SK-MEL-5 (cell line): ENCODE measurements around the gene NANP. TPM values are rescaled to one million over a fixed set of nuclear protein-coding genes. Genes with fewer than 3 reads are reported as not detected.
"Not testable (repeated sequence)": the region's sequence is repeated elsewhere in the genome, so short reads cannot be mapped to it uniquely, and the experiment has no call there.

Source experiments
- DNase-seq: peaks from one replicate; pipeline ENCODE4 v3.0.0-alpha.2; 2016; ENCODE audit warnings: low read depth, low spot score
- in situ Hi-C: cut with HindIII; loops from 2 replicates; pipeline ENCODE4 v1.10.0; 2016; ENCODE audit warnings: low sequenced_read_pairs, high pct_unique_total_duplicates, low pct_unique_long_range_greater_than_20kb
- total RNA-seq: library from RNA; depleted of rRNA; stranded (reverse); fragments of >200 nt; shearing (Covaris generic); gene quantifications from 2 replicates; pipeline ENCODE4 v1.2.3, GENCODE V29; 2014

The NANP gene
- total RNA-seq, 1 experiment from 2014 or later, result 10.3 TPM

DNA sequence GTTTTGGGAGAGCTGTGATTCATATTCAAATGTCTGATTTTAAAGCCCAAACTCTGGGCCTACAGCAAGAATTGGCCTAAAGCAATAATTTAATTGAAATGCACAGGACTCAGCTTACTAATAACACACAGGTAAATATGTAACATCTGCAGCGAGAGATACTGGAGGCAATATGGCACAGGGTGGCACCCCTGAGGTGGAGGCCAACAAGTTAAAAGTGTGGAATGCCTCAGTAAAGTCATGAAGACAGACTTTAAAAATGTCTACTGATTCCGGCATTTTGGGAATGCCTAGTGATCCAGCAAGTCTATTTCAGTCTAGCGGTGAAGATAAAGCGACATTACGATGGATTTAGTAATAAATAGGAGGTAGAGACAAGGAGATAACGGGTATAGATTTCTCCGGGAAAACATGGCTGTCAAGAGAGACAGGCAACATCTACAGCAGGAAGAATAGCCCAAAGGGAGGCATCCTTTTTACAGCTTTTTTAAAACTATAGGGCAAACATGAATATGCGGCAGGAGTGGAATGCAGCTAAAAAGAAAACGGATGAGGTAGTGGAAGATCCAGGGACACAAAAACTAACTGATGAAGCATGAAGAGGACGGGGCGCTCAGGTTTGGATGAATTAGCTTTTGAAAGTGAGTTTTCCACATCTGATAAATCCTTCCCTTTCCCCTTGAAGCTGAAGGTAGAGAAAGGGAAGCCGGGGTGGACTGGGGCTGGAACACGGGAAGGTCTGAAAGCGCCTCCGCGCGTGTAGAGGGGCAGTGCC, 1.2 kb downstream of the NANP start:
- DNase-seq, result peak; percentile 11
- in situ Hi-C loops, result no loop called here

DNA sequence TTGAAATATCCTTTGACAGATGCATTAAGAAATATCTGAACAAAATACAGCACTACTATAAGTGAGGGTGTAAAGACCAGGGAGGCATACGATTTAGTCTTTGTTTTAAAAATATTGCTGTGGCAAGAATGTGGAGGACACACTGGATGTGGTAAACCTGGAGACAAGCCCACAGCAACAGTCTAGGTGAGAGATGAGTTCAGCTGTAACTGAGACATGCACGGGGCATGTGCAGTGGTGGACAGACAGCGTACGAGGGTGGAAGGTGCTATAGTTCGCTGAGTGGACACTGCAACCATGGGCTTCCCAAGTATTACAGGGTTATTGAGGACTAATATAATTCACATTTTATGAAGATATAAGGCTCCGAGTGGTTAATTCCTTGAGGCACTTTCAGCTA, 1.8 kb downstream of the NANP start:
- DNase-seq, result no peak
- in situ Hi-C loops, result no loop called here

GRCh38 chr20:25619514-25619913, 4.3 kb downstream of the NANP start:
- in situ Hi-C loops, result no loop called here
- no peak for DNase-seq

GRCh38 chr20:25608774-25609173, 15.0 kb downstream of the NANP start:
- in situ Hi-C loops, result no loop called here
- no peak for DNase-seq

GRCh38 chr20:25606094-25606695, 17.6 kb downstream of the NANP start:
- in situ Hi-C loops, result no loop called here
- DNase-seq, result no peak

GRCh38 chr20:25605148-25605547, 18.7 kb downstream of the NANP start:
- DNase-seq, result no peak

GRCh38 chr20:25604611-25605010, 19.2 kb downstream of the NANP start:
- in situ Hi-C loops, result no loop called here
- no peak for DNase-seq

More at GRCh38 chr20:25605148-25605547, 18.7 kb downstream of the NANP start:
- in situ Hi-C loops, result no loop called here

DNA sequence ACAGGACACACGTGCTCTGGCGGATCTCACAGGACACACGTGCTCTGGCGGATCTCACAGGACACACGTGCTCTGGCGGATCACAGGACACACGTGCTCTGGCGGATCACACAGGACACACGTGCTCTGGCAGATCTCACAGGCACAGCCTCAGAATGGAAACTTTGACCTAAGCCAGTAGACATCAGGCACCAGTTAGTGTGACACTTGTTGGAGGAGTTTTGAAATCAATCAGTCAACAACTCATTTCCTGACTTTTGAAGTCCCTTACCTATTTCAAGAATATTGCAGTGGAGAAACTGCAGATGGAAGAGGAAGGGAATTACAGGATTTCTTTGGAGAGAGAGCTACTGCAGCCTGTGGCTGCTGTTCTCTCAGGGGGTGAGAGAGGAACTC, 20.9 kb downstream of the NANP start:
- in situ Hi-C loops, DNase-seq: not testable (repeated sequence)

GRCh38 chr20:25602191-25602913, 21.5 kb downstream of the NANP start:
- DNase-seq, in situ Hi-C loops: not testable (repeated sequence)

GRCh38 chr20:25601659-25602058, 22.2 kb downstream of the NANP start:
- DNase-seq, result no peak
- in situ Hi-C loops, result no loop called here

GRCh38 chr20:25600632-25601031, 23.2 kb downstream of the NANP start:
- in situ Hi-C loops, result no loop called here
- DNase-seq, result no peak

DNA sequence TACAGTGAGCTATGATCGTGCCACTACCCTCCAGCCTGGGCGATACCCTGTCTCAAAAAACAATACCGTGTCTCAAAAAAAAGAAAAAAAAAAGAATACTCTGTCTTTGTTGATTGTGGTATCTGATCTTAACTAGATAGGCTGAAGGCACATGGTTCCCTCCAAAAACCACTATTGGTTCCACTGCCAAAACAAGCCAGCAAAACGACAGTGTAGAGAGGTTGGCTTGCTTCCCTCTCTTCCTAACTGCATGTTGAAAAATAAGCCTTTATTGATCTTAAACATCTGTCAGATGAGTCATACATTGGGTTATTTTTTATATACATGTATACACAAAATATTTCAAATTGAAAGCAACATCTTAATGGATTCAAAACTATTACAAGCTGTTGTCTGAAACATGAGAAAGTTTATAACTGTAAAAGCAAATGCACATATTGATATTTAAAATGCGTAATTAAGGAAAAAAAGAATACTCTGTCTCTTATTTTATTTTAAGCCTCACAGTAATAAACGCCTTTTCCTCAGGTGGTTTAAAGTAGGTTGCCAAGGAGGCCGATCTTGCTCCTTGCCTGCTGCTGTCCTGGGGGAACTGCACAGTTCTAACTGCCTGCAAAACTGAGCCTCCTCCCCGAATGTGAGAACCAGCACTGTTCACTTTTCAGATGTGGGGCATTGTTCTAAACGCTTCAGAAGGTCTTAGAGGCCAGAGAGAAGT, 31.5 kb downstream of the NANP start:
- in situ Hi-C loops, result no loop called here
- DNase-seq, result no peak

GRCh38 chr20:25590778-25591177, 33.0 kb downstream of the NANP start:
- in situ Hi-C loops, DNase-seq: not testable (repeated sequence)

GRCh38 chr20:25588491-25588890, 35.3 kb downstream of the NANP start:
- in situ Hi-C loops, result no loop called here
- no peak for DNase-seq

DNA sequence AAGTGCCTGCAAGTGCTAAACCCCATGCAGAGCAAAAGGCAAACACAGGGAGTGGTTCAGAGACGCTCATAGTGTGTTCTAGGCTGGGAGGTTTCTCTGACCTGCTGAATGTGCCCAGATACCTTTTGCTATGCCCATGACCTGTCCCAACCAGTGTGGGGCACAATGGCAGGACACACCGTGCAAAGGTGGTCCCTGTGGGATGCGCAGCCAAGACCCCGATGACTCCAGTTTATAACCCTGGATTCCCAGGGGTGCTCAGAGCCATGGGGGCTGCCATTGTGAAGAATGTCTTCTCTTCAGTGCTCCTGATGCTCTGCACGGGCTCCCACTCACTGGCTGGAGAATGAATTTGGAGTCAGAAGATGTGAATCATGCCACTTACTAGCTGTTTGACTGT, 36.3 kb downstream of the NANP start:
- no peak for DNase-seq
- in situ Hi-C loops, result no loop called here

DNA sequence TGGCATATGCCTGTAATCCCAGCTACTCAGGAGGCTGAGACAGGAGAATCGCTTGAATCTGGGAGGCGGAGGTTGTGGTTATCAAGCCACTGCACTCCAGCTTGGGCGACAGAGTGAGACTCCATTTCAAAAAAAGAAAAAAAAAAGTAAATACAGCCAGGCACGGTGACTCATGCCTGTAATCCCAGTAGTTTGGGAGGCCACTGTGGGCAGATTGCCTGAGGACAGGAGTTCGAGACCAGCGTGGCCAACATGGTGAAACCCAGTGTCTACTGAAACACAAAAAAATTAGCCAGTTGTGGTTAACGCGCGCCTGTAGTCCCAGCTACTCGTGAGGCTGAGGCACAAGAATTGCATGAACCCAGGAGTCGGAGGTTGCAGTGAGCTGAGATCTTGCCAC, 36.9 kb downstream of the NANP start:
- DNase-seq, result no peak
- in situ Hi-C loops, result no loop called here

DNA sequence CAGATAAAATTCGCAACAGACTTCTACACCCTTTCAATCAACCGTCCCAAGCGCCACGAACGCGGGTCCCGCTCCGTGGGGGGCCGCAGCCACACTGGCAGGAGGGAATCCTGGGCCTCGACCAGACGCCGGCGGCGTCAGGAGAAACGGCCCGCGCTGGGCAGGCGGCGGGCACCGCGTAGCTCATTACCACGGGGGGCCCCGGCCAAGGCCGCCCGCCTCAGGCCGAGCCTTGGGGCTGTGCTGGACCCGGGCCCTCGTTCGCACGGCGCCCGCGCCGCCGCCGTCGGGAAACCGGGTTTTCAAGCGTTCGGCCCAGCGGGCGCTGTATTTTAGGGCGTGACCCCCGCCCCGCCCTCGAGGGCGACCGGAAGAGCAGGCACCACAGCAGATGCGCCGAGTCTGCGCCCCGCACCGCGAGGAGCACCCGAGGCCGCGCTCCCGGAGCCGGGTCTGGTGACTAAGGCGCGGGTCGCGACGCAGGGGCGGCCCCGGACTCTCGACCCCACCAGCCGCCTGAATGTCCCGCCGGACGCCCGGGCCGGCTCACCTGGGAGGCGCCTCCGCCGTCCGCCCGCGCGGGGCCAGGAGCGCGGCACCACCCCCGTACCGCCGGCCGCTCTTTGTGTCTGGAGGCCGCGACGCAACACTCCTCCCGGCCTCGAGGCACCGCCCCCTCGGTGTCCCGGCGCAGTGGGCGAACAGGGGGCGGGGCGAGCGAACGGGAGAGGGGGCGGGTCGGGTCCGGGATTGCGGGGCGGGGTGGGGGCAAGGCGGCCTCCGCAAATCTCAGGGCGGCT, 38.7 kb downstream of the NANP start, which contains the start of gene NINL:
NINL (minus strand) TSS at position 627 of the 800 bp plus-strand sequence. CDS start 58,944 bp downstream, outside the sequence.
- in situ Hi-C loops, result no loop called here
- peak; percentile 57 for DNase-seq
